ENCODE results near the gene HDAC8.
"Not testable (repeated sequence)": the region's sequence is repeated elsewhere in the genome, so short reads cannot be mapped to it uniquely, and the experiment has no call there.

Gene HDAC8

DNA sequence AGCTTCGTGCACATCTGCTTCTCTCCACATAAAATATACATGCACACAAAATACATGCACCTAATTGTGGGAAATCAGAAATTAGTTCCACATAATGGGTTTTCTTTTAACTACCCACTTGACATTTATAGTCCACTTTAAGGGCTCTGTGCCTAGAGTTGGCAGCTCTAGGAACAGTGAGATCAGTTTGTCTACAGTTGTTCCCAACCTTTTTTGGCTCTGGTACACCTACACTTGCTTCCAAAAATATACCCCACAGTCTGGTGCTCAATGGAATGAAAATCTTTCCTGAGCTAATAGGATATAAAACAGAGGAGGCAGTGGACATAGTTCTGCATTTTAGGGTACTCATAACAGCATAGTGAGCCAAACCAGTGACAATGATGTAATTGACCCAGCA lies 36.1 kb downstream of the HDAC8 start:
- no peak for DNase-seq (ENCODE audit: low read depth in 2 of 2)

DNA sequence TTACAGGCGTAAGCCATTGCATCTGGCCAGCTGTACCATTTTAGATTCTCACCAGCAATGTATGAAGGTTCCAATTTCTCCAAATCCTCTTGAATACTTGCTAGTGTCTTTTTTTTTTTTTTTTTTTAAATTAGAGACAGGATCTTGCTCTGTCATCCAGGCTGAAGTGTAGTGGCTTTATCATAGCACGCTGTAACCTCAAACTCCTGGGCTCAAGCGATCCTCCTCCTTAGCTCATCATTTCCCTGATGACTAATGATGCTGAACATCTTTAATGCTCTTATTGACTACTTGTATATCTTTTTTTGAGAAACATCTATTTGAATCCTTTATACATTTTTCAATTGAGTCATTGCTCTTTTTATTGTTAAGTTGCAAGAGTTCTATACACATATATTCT lies 40.3 kb downstream of the HDAC8 start:
- no peak for DNase-seq (ENCODE audit: low read depth in 2 of 2)

DNA sequence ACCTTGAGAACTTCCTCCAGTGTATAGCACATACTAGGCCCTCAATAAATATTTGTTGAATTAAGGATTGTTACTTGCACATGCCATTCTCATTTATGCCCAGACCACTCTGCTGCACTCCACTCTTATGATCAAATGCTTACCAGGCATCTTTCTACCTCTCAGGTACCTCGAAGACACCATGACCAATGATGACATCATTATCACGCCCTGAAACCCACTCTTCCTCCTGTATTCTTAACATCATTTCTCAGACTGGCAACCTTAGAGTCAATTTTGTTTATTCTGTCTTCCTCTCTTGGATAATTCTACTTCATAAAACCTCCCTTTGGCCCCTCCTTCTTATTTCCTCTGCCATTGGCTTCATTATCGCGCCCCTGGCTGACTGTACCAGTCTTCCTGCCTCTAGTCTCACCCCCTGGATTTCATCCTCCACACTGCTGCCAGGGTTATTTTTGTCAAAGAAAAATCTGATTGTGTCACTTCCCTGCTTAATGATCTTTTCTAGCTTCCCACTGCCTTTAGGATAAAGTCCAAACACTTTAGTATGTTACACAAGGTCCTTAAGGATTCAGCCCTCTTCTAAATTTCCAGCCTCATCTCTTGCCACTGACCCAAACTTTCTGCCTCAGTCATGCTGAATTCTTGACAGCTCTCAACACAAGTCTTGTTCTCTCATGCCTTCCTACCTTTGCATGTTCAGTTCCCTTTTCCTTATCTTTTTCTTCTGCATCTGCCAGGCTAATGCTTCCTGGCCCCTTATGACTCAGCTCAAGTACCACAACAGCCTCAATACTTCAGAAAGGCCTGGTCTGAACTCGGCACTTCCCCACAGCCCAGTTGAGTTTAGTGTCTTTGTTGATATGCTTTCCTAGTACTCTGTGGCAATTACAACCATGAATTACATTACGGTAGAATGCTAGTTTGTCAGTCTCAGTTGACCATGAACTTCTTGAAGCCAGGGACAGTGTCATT lies 45.8 kb downstream of the HDAC8 start:
- DNase-seq (ENCODE audit: low read depth in 2 of 2) = no peak

DNA sequence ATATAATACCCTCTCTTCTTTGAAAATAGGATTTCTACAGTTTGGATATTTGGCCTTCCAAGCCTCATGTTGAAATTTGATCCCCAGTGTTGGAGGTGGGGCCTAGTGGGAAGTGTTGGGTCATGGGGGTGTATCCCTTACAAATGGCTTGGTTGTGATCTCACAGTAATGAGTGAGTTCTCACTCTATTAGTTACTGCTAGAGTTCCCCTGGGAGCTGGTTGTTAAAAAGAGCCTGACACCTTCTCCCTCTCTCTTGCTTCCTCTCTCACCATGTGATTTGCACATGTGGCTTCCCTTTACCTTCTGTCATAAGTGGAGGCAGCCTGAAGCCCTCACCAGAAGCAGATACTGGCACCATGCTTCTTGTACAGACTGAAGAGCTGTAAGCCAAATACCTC lies 73.9 kb downstream of the HDAC8 start:
- DNase-seq (ENCODE audit: low read depth in 2 of 2) = no peak

DNA sequence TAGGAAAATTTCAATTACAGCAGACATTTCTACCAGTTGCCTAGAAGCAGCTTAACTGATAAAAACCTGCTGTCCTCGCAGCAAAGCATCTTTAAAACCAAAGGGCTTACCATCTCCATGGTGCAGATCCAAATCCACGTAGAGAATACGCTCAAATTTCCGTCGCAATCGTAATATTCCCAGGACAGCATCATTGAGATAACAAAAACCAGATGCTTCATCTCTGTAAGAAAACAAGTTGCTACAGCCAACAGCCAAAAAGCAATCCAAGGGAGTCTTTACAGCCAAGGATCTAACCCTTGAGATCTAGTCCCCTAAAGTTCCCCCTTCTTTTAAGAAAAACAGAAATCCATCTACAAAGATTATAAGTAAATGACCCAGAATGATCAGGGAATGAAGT lies 77.6 kb downstream of the HDAC8 start:
- DNase-seq (ENCODE audit: low read depth in 2 of 2) = no peak

DNA sequence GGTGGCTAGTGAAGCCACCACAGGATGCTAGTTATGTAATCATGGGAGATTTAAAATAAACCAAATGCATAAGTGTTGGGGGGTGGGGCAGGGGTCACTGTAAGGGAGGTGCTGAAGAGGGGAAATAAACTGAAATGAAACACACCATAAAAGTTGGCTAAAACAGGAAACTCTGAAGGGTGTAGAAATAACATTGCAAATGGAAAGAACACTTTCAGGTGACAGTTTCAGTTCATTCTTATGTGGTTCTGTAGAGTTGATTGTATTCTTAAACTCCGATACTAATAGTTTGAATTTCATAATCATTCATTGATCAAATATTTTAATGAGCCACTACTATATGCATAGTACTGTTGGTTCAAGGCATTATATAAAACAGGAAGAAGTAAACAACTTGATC lies 80.1 kb downstream of the HDAC8 start:
- DNase-seq (ENCODE audit: low read depth in 2 of 2) = no peak

DNA sequence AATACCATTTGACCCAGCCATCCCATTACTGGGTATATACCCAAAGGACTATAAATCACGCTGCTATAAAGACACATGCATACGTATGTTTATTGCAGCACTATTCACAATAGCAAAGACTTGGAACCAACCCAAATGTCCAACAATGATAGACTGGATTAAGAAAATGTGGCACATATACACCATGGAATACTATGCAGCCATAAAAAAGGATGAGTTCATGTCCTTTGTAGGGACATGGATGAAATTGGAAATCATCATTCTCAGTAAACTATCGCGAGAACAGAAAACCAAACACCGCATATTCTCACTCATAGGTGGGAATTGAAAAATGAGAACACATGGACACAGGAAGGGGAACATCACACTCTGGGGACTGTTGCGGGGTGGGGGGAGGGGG lies 82.4 kb downstream of the HDAC8 start:
- DNase-seq (ENCODE audit: low read depth in 2 of 2) = not testable (repeated sequence)

DNA sequence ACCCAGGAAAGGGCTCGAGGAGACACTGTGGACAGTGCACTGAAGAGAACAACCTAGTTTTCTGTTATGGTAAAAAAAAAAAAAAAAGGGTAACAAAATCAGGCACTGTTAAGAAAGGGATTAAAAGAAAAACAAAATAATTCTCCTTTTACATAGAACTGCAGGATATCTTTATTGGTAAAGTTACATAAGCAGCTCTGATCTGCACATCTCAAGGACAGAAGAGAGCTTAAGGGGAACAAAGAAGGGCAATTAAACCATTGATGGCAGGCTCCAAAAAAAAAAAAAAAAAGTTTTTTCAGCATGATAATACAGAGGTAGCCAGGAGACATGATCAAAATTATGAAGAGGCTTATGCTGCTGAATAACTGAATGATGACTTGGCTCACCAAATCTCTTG lies 85.0 kb downstream of the HDAC8 start:
- DNase-seq (ENCODE audit: low read depth in 2 of 2) = no peak

DNA sequence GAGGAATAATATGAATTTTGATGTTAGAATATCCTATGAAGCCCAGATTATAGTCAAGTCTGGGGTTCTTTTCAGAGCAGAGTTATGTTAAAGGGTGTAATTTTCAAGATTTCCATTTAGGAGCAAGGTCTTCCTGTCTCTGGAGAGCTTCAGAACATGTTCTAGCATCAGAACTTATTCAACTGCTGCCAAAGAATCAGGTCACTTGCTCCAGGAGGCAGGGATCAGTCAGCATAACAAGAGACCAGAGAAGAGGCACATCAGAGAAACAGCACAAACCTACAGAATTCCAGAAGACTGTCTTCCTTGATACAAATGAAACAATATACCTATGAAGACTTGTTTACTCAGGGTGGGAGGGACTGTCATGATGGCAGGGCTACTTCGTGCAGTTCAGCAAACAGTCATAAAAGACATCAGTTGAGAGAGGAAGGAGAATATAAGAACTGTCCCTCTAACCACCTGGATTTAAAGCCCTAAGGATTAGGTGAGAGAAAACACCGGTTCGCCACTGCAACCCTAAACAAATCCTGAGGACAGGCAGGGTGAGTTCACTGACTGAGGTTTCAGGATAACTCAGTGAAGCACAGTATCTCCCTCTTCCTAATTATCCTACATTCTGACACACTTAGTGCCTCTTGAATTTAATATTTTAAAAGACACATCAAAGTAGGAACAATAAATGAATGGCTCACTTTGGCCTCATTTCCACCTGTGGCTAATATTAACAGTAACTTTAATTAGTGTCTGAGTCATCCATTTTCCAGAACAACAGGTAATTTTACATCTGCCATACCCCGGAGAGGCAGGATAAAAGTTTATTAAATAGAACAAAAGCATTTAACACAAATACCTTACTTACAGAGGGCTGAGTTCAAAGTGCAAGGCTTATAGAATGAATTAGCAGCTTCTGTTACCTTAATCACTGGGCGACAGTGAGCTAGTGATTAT lies 93.0 kb downstream of the HDAC8 start:
- DNase-seq (ENCODE audit: low read depth in 2 of 2) = no peak

DNA sequence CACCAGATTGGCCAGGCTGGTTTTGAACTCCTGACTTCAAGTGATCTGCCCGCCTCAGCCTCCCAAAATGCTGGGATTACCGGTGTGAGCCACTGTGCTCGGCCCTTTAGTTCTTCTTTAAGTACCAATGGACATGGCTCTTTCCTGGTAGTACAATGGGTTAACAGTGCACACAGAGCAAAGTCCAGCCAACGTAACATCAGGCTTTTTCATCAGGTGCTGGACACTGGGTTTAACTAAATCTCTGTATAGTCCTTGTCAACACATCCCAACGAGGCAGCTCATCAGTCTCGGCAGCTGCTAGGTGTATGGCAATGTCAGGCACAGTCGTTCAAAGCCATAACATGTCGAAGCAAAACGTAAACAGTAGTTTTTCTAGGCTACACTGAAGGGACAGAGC lies 93.8 kb downstream of the HDAC8 start:
- DNase-seq (ENCODE audit: low read depth in 2 of 2) = no peak

DNA sequence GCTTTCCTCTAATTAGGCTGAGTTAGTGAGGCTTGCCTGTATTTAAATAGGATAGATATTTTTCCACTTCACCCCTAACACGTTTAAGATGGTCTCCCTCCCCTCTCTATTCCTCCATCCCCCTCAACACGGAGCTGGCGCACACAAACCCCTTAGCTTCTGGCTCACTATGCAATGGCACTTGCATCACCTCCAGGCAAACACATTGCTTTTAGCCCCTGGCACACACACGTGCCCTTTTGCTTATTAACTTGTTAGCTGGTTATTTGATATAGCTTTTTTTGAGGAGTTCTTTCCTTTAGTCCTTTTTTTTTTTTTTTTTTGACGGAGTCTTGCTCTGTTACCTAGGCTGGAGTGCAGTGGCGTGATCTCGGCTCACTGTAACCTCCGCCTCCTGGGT lies 94.3 kb downstream of the HDAC8 start:
- DNase-seq (ENCODE audit: low read depth in 2 of 2) = no peak

DNA sequence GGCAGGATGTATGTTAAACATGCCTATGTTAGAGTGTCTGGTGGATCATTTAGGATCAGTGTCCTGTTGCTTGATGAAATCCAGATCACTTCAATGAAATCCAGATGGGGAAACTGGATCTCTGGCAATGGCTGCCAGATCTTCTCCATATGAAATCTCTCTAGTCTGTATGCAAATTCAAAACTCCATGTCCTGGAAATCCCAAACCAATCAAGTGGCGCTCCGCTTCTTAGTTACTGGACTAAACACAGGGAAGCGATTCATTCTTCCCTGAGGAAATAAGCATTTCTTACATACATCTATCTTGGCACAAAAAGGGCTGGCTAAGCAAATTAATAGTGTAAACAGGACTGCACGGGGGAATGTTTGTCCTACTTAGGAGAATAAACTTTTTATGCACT lies 94.9 kb downstream of the HDAC8 start:
- DNase-seq (ENCODE audit: low read depth in 2 of 2) = no peak

DNA sequence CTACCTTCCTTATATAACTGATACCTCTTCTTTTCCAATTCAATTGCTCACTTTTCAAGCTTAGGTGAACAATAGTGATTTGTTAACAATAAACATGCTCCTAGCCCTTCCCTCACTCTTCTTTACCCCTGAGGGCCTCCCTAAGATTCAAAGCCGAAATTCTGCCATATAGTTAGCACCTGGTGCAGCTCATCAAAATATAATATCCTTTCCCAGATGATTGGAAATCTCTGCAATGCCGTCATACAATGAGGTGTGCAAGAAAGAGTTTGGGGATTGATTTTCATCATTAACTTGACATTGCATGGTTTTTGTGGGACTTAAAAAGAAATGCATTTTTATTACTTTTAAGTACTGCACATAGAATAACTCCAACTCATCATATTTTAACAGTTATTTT lies 95.3 kb downstream of the HDAC8 start:
- DNase-seq (ENCODE audit: low read depth in 2 of 2) = no peak

DNA sequence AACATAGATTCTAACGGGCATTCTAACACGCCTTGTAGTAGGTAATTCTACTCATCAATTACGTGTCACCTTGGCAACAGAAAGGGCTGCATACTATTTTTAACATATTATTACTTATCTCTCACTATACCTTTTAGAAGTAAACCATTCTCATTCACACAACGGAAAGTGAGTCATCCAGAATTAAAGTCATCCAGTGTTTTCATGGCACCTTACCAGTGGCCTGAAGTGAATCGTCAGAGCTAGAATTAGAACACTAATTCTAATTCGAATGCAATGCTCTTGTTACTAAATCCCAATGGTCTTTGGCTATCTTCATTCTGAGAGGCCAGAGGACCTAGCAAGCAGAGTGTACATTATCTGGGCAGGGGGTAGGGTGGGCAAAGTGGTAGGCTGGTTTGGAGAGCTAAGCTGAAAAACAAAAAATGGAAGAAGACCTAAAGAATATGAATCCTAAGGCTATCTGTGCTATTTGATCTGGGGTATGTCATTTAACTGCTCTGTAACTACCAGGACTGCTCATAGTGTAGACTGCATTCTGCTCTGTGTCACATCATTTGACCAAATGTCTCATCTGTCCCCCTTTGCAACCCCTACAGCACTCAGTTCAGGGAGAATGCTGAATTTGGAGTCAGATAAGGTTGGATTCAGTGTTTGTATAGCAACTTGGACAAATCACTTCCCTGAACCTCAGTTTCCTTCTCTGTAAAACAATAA lies 96.5 kb downstream of the HDAC8 start:
- no peak for DNase-seq (ENCODE audit: low read depth in 2 of 2)

DNA sequence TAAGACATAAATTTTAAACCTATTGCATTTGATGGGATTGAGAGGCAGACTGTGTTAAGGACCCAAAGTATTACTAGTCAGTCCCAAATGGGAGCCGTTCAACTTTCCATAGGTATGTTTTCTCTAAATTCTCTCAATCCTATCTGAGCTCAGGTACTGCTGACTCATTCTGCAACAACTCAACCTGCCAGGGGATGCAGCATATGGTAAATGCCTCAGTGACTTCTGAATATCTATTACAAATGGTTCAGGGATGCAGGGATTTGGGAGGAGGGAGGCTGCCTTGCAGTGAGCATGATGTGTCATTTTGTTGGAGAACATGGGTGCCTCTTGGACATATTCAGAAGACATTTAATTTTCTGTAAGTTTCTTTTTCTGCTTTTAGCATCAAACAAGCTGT lies 97.3 kb downstream of the HDAC8 start:
- no peak for DNase-seq (ENCODE audit: low read depth in 2 of 2)

DNA sequence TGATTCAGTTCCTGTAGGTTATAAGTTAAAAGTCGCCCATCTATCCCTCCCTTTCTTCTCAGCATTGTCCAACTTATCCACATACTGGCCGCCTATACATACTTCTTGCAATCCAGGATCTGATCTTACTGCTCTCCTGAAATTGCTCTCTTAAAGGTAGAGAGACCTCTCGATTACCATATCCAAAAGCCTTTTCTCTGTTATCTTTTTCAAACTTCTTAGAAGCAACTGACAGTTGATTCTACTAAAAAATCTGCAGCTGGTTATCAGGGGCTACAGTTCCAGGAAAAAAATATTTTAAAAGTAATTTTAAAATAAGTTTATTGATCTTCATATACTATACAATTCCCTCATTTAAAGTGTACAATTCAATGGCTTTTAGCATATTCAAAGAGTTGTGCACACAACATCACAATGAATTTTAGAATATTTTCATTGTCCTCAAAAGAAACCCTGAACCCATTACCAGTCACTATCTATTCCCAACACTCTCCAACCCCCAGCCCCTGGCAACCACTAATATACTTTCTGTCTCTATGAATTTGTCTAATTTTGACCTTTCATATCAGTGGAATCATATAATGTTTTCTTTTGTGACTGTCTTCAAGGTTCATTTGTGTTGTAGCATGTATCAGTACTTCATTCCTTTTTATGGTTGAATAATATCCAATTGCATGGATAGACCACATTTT lies 102.0 kb downstream of the HDAC8 start:
- DNase-seq (ENCODE audit: low read depth in 2 of 2) = no peak

DNA sequence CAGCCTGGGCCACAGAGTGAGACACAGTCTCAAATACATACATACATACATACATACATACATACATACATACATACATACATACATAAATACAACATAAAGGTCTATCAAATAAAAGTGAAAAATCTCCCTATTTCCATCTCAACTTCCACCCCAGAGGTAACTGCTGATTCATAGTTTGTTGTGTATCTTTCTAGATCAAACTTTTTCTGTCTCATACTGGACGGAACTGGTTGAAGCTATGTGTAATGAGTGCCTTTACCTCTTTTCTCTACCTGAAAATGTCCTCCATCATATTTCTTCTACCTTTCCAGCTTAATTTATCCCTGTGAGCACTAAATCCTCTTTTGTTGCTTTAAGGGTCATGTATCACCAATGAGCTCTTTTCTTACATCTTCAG lies 102.5 kb downstream of the HDAC8 start:
- DNase-seq (ENCODE audit: low read depth in 2 of 2) = no peak

DNA sequence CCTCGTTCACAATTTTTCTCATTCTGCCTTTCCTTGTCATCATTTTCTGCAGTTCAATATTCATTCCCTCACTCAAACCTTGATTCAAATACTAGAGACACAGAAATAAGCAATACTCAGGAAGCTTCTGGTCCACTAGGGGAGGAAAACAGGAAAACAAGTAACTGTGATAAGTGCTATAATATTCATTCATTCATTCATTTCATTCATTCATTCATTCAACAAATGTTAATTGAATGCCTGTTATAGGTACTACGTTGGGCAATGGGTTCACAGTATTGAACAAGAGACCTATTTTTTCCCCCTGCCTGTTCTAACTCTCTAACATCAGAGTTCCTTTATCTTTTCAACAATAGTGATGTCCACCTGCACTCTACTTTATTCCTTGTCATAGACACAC lies 104.0 kb downstream of the HDAC8 start:
- DNase-seq (ENCODE audit: low read depth in 2 of 2) = no peak

DNA sequence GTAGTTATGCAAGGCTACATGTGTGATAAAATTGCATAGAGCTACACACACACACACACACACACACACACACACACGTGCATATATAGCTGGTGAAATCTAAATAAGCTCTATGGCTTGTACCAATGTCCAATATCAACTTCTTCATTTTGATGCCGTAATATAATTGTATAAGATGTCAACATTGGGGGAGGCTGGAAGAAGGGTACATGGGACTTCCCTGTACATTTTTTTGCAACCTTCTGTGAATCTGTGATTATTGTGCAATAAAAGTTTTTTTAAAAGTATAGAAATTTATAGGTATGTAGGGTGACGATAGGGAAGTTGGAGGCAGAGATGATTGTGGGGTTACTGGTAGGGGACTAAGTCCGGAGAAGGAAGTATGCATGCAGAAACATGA lies 105.5 kb downstream of the HDAC8 start:
- DNase-seq (ENCODE audit: low read depth in 2 of 2) = no peak

DNA sequence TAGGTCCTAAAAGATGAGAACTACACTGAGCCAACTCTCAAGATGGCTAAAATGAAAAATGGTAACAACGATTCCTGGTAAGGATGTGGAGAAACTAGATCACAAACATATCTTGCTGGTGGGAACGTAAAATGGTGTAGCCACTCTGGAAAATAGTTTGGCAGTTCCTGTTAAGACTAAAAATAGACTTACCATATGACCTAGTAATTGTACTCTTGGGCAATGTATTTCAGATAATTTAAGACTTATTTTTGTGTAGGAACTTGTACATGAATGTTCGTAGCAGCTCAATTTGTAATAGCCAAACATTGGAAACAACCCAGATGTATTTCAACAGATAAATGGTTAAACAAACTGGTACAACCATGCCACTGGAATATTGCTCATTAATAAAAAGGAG lies 106.2 kb downstream of the HDAC8 start:
- no peak for DNase-seq (ENCODE audit: low read depth in 2 of 2)

DNA sequence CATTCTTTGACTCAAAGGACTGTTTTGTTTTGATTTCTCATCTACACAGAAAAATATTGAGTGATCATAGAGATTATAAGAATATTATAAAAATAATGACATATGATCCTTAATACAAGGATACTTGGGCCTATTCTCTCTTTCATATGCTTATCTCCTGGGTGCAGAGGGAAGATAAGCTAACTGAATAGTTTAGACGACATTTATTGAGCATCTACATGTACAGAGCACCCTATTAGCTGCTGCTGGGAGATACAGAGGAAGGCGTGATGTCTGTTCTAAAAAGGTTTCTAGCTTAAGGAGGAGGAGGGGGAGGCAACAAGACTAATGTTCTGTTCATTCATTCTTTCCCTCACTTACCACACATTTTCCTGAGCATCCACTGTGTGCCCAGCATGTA lies 106.8 kb downstream of the HDAC8 start:
- no peak for DNase-seq (ENCODE audit: low read depth in 2 of 2)

Data from stimulated activated CD4-positive, alpha-beta T cell treated with anti-CD3 and anti-CD28 coated beads, Interleukin-12 subunit alpha, Interleukin-12 subunit beta, amount 100 ng/mL, for 24 hours (primary cell).